ENCODE results near the gene SRPX. TPM values are rescaled to one million over a fixed set of nuclear protein-coding genes. Genes with fewer than 3 reads are reported as not detected.

SRPX gene, protein sequence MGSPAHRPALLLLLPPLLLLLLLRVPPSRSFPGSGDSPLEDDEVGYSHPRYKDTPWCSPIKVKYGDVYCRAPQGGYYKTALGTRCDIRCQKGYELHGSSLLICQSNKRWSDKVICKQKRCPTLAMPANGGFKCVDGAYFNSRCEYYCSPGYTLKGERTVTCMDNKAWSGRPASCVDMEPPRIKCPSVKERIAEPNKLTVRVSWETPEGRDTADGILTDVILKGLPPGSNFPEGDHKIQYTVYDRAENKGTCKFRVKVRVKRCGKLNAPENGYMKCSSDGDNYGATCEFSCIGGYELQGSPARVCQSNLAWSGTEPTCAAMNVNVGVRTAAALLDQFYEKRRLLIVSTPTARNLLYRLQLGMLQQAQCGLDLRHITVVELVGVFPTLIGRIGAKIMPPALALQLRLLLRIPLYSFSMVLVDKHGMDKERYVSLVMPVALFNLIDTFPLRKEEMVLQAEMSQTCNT
- 10 to 100 TPM; 11.9 to 26.0 TPM for total RNA-seq
- long read RNA-seq, transcript SRPX-201 (10 exons, 1,874 nt) = minor isoform, 14 of 46 reads
- long read RNA-seq, transcript SRPX-206 (9 exons, 1,842 nt) = major isoform, 17 of 46 reads
- long read RNA-seq, partial matches to known transcripts = 7 of 46 reads
- long read RNA-seq, other reads (novel, unspliced or antisense) = 6 of 46 reads

- intact Hi-C loops (cut with DNase I, micrococcal nuclease) = no loop called here
- peak in 1 of 2 donors; percentile 18 for DNase-seq
- peak; percentile 52 for ATAC-seq
Observed at GRCh38 chrX:38220415-38221390, at the start of gene SRPX. Gene SRPX, minus strand, starts transcription at chrX:38220871. Its CDS starts 79 bp downstream, at chrX:38220792.

GRCh38 chrX:38268011-38268410 lies 47.3 kb upstream of the SRPX start:
- no peak for DNase-seq
- intact Hi-C loops (cut with DNase I, micrococcal nuclease) = no loop called here

DNA sequence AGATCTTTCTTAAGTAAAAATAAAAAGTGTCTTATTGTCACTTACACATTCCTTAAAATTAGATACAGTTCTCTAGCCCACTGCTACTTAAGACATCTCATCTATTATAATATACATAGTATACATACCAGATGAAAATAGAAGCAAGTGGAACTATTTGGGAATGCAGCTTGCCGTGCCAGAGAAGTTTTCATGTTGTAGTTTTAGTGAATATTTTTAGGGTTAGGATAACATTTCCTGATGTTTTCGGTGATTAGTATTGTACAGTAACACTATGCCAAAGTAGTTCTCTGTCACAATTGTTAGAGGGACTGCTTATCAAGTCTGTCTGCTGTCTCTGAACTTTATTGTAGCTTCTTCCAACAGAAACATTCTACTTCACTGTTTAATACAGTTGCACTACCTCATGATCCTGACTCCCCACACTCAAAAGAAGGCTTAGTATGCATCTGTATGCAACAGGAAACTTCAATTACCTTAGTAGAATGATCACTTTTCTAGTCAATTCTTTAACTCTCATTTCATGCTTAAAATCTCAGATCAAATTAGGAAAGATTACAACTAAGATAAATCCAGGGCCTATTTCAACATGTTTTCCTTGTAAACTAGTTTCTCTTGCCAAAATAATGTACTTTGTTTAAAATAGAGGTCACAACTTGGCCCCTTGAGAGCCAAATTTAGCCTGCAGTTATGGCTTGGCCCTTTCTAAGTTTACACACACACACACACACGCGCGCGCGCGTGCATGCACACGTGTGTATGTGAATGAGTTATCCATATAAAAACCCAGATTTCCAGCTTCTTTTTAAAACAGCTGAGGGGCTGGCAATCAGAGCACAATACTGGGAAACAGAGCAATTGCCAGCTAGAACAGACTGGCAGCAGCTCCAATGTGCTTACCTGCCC lies 42.3 kb upstream of the SRPX start:
- no peak for DNase-seq
- intact Hi-C loops (cut with DNase I, micrococcal nuclease) = no loop called here
- ATAC-seq = no peak

More at GRCh38 chrX:38268011-38268410, 47.3 kb upstream of the SRPX start:
- ATAC-seq = no peak

DNA sequence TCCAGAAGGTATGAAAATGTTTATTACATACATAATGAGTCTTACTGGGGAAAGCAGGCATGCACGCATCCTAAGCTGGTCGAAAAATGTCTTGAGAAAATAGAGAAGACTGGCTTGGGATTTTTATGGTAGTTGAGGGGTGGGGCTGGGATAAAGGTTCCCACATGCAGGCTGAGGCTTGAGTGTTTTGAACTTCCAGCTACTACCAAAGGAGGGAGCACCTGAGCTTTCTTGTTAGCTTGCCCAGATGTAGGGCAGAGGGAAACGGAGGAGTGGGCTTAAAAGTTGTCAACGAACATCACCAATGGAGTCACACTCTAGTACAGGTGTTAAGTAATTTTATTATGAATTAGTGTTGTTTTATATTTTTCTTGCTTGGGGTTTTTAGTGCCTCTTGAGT lies 39.6 kb upstream of the SRPX start:
- DNase-seq = no peak
- intact Hi-C loops (cut with DNase I, micrococcal nuclease) = no loop called here
- ATAC-seq = peak; percentile 79

DNA sequence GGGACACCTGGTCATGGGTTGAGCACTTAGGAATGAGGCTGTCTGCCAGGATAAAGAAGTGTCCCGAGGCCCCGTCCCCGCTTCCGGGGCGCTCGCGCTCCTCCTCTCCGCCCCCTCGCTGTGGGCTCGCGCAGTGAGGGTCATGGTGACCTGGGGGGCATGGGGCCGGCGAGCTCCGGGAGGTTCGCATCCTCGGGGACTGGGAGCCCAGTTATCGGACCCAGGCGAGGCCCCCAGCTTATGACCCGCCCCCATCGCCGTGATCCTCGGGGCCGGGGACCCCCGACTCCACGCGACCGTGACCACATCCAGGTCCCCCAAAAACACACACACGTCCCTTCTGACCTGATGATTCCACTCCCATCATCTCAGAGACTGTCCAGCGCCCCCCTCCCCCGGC lies 35.3 kb upstream of the SRPX start:
- DNase-seq (no peak), ATAC-seq (no peak)
- intact Hi-C loops (cut with DNase I, micrococcal nuclease) = no loop called here

GRCh38 chrX:38249965-38250364 lies 29.3 kb upstream of the SRPX start:
- intact Hi-C loops (cut with DNase I, micrococcal nuclease) = no loop called here

GRCh38 chrX:38247051-38247450 lies 26.4 kb upstream of the SRPX start:
- intact Hi-C loops (cut with DNase I, micrococcal nuclease) = no loop called here

More at GRCh38 chrX:38249965-38250364, 29.3 kb upstream of the SRPX start:
- DNase-seq (no peak), ATAC-seq (no peak)

GRCh38 chrX:38240541-38240940 lies 19.9 kb upstream of the SRPX start:
- ATAC-seq (no peak), DNase-seq (no peak)
- intact Hi-C loops (cut with DNase I, micrococcal nuclease) = no loop called here

More at GRCh38 chrX:38247051-38247450, 26.4 kb upstream of the SRPX start:
- no peak for DNase-seq
- no peak for ATAC-seq

DNA sequence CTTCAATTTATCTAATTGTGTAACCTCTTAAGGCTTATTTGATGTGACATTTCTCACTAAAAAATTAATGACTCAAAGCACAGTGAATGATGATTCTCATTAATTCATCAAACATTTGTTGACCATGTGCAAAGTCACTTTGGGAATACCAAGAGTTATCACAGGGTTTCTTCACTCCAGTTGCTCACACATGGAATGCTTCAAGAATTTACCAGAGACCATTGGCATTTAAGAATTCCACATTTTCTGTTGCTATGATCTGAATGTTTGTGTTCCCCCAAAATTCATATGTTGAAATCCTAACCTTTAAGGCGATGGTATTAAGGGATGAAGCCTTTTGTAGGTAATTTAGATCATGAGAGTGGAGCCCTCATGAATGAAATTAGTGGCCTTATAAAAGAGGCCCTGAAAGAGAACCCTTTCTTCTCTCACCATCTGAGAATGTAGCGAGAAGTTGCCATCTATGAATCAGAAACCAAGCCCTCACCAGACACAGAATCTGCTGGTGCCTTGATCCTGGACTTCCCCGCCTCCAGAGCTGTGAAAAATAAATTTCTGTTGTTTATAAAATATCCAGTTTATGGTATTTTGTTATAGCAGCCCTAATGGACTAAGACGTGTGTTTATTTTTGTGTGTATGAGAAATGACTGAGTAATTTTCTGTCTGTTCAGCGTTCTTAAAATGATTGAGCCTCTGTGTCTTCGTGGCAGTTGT lies 16.4 kb upstream of the SRPX start:
- ATAC-seq (no peak), DNase-seq (no peak)
- intact Hi-C loops (cut with DNase I, micrococcal nuclease) = no loop called here

GRCh38 chrX:38233891-38234667 lies 13.4 kb upstream of the SRPX start:
- ATAC-seq = no peak
- no peak for DNase-seq
- intact Hi-C loops (cut with DNase I, micrococcal nuclease) = no loop called here

DNA sequence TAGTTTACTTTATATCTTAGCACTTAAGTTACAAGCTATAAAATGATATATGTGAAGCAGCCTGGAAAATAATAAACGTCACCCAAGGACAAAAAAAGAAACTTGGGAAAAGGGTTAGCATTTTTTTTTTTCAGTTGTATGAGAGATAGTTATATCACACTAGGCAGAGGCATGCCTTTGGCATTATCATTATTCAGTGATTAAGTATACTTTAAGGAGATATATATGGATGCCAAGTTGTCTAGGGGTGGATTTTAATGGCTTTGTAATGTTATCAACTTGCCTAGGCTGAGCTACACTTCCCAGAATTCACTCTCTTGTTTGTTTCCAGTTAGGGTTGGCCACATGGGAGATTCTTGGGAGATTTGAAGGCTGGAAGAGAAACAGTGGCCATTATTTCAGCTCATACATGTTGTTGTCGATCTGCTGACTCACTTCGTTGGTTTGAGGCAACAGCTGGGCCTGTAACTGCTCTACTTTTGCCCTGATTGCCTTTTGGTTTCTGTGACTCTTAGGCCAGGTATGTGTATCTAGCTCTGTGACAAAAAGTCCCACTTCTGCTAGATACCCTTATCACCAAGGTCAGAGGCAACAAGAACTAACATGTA lies 11.5 kb upstream of the SRPX start:
- DNase-seq (no peak), ATAC-seq (no peak)
- intact Hi-C loops (cut with DNase I, micrococcal nuclease) = no loop called here

- intact Hi-C loops (cut with DNase I, micrococcal nuclease) = no loop called here
- DNase-seq (no peak), ATAC-seq (no peak)
Observed at GRCh38 chrX:38225093-38225492, 4.4 kb upstream of the SRPX start.

DNA sequence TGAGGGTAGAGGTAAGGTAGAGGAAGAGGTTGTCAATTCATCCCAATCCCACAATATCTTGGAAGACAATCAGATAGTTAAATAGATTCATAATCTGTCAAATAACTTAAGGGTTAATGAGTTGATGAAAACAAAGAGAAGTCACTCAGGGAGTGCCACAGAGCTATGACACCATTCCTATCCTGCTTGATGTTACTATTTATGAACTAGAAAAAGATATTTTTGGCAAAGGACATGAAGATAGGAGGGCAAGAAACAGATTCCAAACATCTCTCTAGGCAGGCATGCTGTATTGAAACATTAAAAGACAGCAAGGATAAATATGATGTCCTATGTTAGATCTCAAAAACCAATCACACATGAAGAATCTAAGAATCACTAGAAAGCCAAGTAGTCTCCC lies 3.5 kb upstream of the SRPX start:
- intact Hi-C loops (cut with DNase I, micrococcal nuclease) = no loop called here
- DNase-seq = no peak
- ATAC-seq = no peak

DNA sequence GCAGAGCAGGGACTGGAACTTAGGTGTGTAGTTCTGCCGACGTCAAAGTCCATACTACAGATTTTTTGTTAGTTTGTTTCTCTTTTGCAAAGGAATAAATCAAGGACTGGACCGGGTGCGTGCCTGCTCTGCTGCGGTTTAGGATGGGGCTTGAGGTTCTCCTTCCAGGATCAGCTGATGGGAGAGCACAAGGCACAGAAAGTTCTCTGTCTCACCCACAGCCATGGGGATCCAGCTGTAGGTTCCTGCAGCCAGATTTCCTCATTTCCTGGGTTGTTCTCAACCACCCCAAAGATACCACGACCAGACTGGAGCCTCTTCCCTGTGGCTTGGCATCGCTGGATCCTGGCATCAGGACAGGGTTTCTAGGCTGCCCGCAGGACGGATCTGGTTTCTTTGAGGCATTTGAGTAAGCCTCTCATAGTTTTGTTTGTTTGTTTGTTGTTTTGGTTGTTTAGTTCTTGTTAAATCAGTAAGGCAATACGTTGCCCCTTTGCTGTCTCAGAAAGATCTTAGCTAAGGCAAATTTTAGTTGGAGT lies 789 bp upstream of the SRPX start:
- intact Hi-C loops (cut with DNase I, micrococcal nuclease) = no loop called here
- DNase-seq = no peak
- no peak for ATAC-seq

DNA sequence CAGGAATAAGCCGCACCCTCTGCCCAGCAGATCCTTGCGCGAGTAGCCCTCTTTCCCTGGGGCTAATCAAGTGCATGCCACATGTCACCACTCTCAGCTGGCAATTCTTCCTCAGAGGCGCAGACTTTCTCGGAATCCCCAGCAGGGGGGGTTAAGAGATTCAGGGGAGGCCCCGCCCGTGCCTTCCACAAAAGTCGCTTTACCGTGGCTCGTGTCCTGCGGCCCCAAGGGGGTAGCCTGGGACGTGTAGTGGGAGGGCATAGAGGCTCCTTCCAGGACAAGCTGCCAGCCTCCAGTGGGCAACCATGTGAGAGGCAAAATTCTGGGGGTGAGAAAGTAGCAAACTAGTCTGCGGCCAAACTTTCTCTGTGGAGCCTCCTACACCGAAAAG lies 652 bp downstream of the SRPX start:
- peak; percentile 31 to 33 for DNase-seq
- intact Hi-C loops (cut with DNase I, micrococcal nuclease) = no loop called here
- ATAC-seq = peak; percentile 72

GRCh38 chrX:38216642-38217041 lies 4.0 kb downstream of the SRPX start:
- DNase-seq (no peak), ATAC-seq (no peak)
- intact Hi-C loops (cut with DNase I, micrococcal nuclease) = no loop called here

Data from left colon (tissue), 2 donors.